Osteocyte (in vitro differentiated cells): ENCODE results near the gene NRXN2. TPM values are rescaled to one million over a fixed set of nuclear protein-coding genes. Genes with fewer than 3 reads are reported as not detected.
"Not testable (repeated sequence)": the region's sequence is repeated elsewhere in the genome, so short reads cannot be mapped to it uniquely, and the experiment has no call there.

Source experiments
- DNase-seq: peaks from one replicate; pipeline ENCODE4 v3.0.0; 2021; ENCODE audit warnings: mixed read lengths; ENCODE audit not compliant: unreplicated experiment; ENCODE audit errors: extremely low spot score
- H3K27ac Mint-ChIP-seq: one replicate; pipeline ENCODE4 v1.8.0; 2021; ENCODE audit warnings: mild to moderate bottlenecking, mixed read lengths; ENCODE audit not compliant: unreplicated experiment
- H3K27me3 Mint-ChIP-seq: one replicate; pipeline ENCODE4 v1.8.0; 2021; ENCODE audit warnings: mixed read lengths; ENCODE audit not compliant: unreplicated experiment
- H3K36me3 Mint-ChIP-seq: one replicate; pipeline ENCODE4 v1.8.0; 2021; ENCODE audit warnings: mixed read lengths; ENCODE audit not compliant: unreplicated experiment
- H3K4me1 Mint-ChIP-seq: one replicate; pipeline ENCODE4 v1.8.0; 2021; ENCODE audit warnings: mixed read lengths; ENCODE audit not compliant: unreplicated experiment
- H3K4me3 Mint-ChIP-seq: one replicate; pipeline ENCODE4 v1.8.0; 2021; ENCODE audit warnings: mild to moderate bottlenecking, moderate library complexity, mixed read lengths; ENCODE audit not compliant: unreplicated experiment
- H3K9me3 Mint-ChIP-seq: one replicate; pipeline ENCODE4 v1.8.0; 2021; ENCODE audit warnings: mixed read lengths; ENCODE audit not compliant: unreplicated experiment
- CTCF ChIP-seq: fragments of 200-600 bp; sonication (generic); IDR thresholded peaks from 2 replicates; pipeline ENCODE4 v1.5.0; 2021; ENCODE audit warnings: antibody characterized with exemption, mild to moderate bottlenecking, moderate library complexity
- total RNA-seq: library from RNA; stranded (reverse); gene quantifications from 2 replicates; pipeline ENCODE4 v1.2.1, GENCODE V29; 2021

Gene NRXN2
- total RNA-seq, 1 donor from 2014 or later: 2.6 TPM

- Mint-ChIP-seq H3K27ac (no peak overlapping the region), H3K4me1 (peaks cover 5% of the 10 kb centered on the region), H3K27me3 (peaks cover 10% of the 10 kb centered on the region)
Measured at GRCh38 chr11:64563966-64564365, 159.0 kb downstream of the NRXN2 start.

GRCh38 chr11:64562723-64563351 is 160.2 kb downstream of the NRXN2 start:
- Mint-ChIP-seq H3K36me3 (no peaks in the 10 kb centered on the region), H3K4me1 (peaks cover 5% of the 10 kb centered on the region), H3K27ac (no peak overlapping the region), H3K27me3 (peaks cover 10% of the 10 kb centered on the region), H3K4me3 (no peak overlapping the region), H3K9me3 (no peaks in the 10 kb centered on the region)
- no peak for DNase-seq
- no peak for TF ChIP-seq CTCF

More at GRCh38 chr11:64563966-64564365, 159.0 kb downstream of the NRXN2 start:
- no peak for TF ChIP-seq CTCF
- no peaks in the 10 kb centered on the region for H3K36me3 Mint-ChIP-seq
- H3K9me3 Mint-ChIP-seq: no peaks in the 10 kb centered on the region
- no peak for DNase-seq
- no peak overlapping the region for H3K4me3 Mint-ChIP-seq

GRCh38 chr11:64561984-64562722 is 160.8 kb downstream of the NRXN2 start:
- no peak for TF ChIP-seq CTCF
- H3K36me3 Mint-ChIP-seq: no peaks in the 10 kb centered on the region
- H3K4me3 Mint-ChIP-seq: no peak overlapping the region
- H3K27me3 Mint-ChIP-seq: peaks cover 12% of the 10 kb centered on the region
- H3K27ac Mint-ChIP-seq: no peak overlapping the region
- H3K9me3 Mint-ChIP-seq: no peaks in the 10 kb centered on the region
- DNase-seq: no peak
- H3K4me1 Mint-ChIP-seq: peaks cover 5% of the 10 kb centered on the region

GRCh38 chr11:64561429-64561828 is 161.6 kb downstream of the NRXN2 start:
- not testable (repeated sequence) for H3K4me3 Mint-ChIP-seq, H3K27ac Mint-ChIP-seq, H3K4me1 Mint-ChIP-seq, DNase-seq, H3K36me3 Mint-ChIP-seq, H3K9me3 Mint-ChIP-seq, H3K27me3 Mint-ChIP-seq

- DNase-seq: no peak
Measured at GRCh38 chr11:64560941-64561340, 162.1 kb downstream of the NRXN2 start.

More at GRCh38 chr11:64560941-64561340, 162.1 kb downstream of the NRXN2 start:
- no peak overlapping the region for H3K4me3 Mint-ChIP-seq
- no peaks in the 10 kb centered on the region for H3K4me1 Mint-ChIP-seq
- peaks cover 9% of the 10 kb centered on the region for H3K27me3 Mint-ChIP-seq
- no peak for TF ChIP-seq CTCF
- no peaks in the 10 kb centered on the region for H3K36me3 Mint-ChIP-seq
- no peaks in the 10 kb centered on the region for H3K9me3 Mint-ChIP-seq
- H3K27ac Mint-ChIP-seq: no peak overlapping the region
